ENCODE results near the gene TBXT.

TBXT gene

GRCh38 chr6:166115609-166116008 is 52.0 kb downstream of the TBXT start:
- no peak for DNase-seq (ENCODE audit: low spot score)

- DNase-seq (ENCODE audit: low spot score): no peak
These were observed 55.1 kb downstream of the TBXT start for GRCh38 chr6:166112580-166112979.

- no peak for DNase-seq (ENCODE audit: low spot score)
These were observed 58.0 kb downstream of the TBXT start for GRCh38 chr6:166109608-166110007.
